ENCODE results near the gene KRT78. TPM values are rescaled to one million over a fixed set of nuclear protein-coding genes. Genes with fewer than 3 reads are reported as not detected.

KRT78 gene
- total and polyA plus RNA-seq, 2 donors (not counting 1 experiment from before 2014, with no cell fraction given): not detected

GRCh38 chr12:52802442-52802841, 46.4 kb downstream of the KRT78 start:
- H3K9me3 Mint-ChIP-seq (ENCODE audit: insufficient read depth): no peaks in the 10 kb centered on the region
- no peaks in the 10 kb centered on the region for H3K4me1 ChIP-seq (ENCODE audit: control insufficient read depth in 2 of 2, insufficient read depth in 2 of 2, low read length in 2 of 2)
- H3K79me2 ChIP-seq (ENCODE audit: control insufficient read depth, insufficient read depth, low read length): no peaks in the 10 kb centered on the region
- WGBS (ENCODE audit: insufficient coverage): 73% methylated on average over 4 of the region's 6 CpGs
- no peak overlapping the region for H3K4me2 ChIP-seq (replicated peaks; ENCODE audit: low read depth, low read length, poor library complexity, severe bottlenecking)
- no peaks in the 10 kb centered on the region for H3K4me1 Mint-ChIP-seq
- no peaks in the 10 kb centered on the region for H4K20me1 ChIP-seq (ENCODE audit: control insufficient read depth, insufficient read depth, low read length, poor library complexity, severe bottlenecking)
- H3K4me3 ChIP-seq (ENCODE audit: control extremely low read depth in 1 of 5, extremely low read depth in 1 of 5, insufficient read depth in 1 of 5, low read depth in 2 of 5, low read length in 4 of 5): no peak overlapping the region
- CTCF ChIA-PET: no interaction called here
- no peak overlapping the region for H3K4me3 Mint-ChIP-seq
- TF ChIP-seq EZH2 (IDR thresholded peaks at IDR 0.05; ENCODE audit: borderline replicate concordance, insufficient read depth, low read depth, low read length, poor library complexity, severe bottlenecking): no peak
- TF ChIP-seq CTCF (IDR thresholded peaks at IDR 0.05): no peak
- POLR2A ChIA-PET: no interaction called here
- no peak overlapping the region for H3K27ac Mint-ChIP-seq
- ATAC-seq (ENCODE audit: low read depth) (no peak), DNase-seq (no peak)
- H3K36me3 ChIP-seq (replicated peaks in 1 of 2; ENCODE audit: control extremely low read depth in 1 of 2, control insufficient read depth in 1 of 2, extremely low read depth in 1 of 2, insufficient read depth in 2 of 2, low read length in 1 of 2): no peaks in the 10 kb centered on the region
- H3K9me3 ChIP-seq (ENCODE audit: control extremely low read depth in 1 of 3, control insufficient read depth in 2 of 3, insufficient read depth in 1 of 3, low read length in 2 of 3): no peaks in the 10 kb centered on the region
- peaks cover 0 to 5% (median 0%) of the 10 kb centered on the region in 4 experiments for H3K27me3 ChIP-seq (replicated peaks in 1 of 4; ENCODE audit: control extremely low read depth in 1 of 4, control insufficient read depth in 3 of 4, insufficient read depth in 4 of 4, low read length in 3 of 4)
- no peak overlapping the region for H3K27ac ChIP-seq (ENCODE audit: low read length in 2 of 2)
- no peak overlapping the region for H3K9ac ChIP-seq (ENCODE audit: low read length)
- H3K27me3 Mint-ChIP-seq: peaks cover 37% of the 10 kb centered on the region
- intact Hi-C loops (cut with micrococcal nuclease): no loop called here
- H2AFZ ChIP-seq (ENCODE audit: insufficient read depth, low read depth, low read length, poor library complexity, severe bottlenecking): no peak overlapping the region

GRCh38 chr12:52801773-52802172, 47.0 kb downstream of the KRT78 start:
- TF ChIP-seq EZH2 (IDR thresholded peaks at IDR 0.05; ENCODE audit: borderline replicate concordance, insufficient read depth, low read depth, low read length, poor library complexity, severe bottlenecking) (no peak), CTCF (IDR thresholded peaks at IDR 0.05) (no peak)
- WGBS (ENCODE audit: insufficient coverage): 81% methylated on average over 3 of the region's 3 CpGs
- Histone ChIP-seq H3K4me2 (replicated peaks; ENCODE audit: low read depth, low read length, poor library complexity, severe bottlenecking) (no peak overlapping the region), H3K9ac (ENCODE audit: low read length) (no peak overlapping the region), H2AFZ (ENCODE audit: insufficient read depth, low read depth, low read length, poor library complexity, severe bottlenecking) (no peak overlapping the region), H3K9me3 (ENCODE audit: control extremely low read depth in 1 of 3, control insufficient read depth in 2 of 3, insufficient read depth in 1 of 3, low read length in 2 of 3) (no peaks in the 10 kb centered on the region), H3K4me1 (ENCODE audit: control insufficient read depth in 2 of 2, insufficient read depth in 2 of 2, low read length in 2 of 2) (no peaks in the 10 kb centered on the region), H3K4me3 (ENCODE audit: control extremely low read depth in 1 of 5, extremely low read depth in 1 of 5, insufficient read depth in 1 of 5, low read depth in 2 of 5, low read length in 4 of 5) (no peak overlapping the region), H3K36me3 (replicated peaks in 1 of 2; ENCODE audit: control extremely low read depth in 1 of 2, control insufficient read depth in 1 of 2, extremely low read depth in 1 of 2, insufficient read depth in 2 of 2, low read length in 1 of 2) (no peaks in the 10 kb centered on the region), H3K79me2 (ENCODE audit: control insufficient read depth, insufficient read depth, low read length) (no peaks in the 10 kb centered on the region), H3K27me3 (replicated peaks in 1 of 4; ENCODE audit: control extremely low read depth in 1 of 4, control insufficient read depth in 3 of 4, insufficient read depth in 4 of 4, low read length in 3 of 4) (peaks cover 0 to 5% (median 0%) of the 10 kb centered on the region in 4 experiments), H3K27ac (ENCODE audit: low read length in 2 of 2) (no peak overlapping the region), H4K20me1 (ENCODE audit: control insufficient read depth, insufficient read depth, low read length, poor library complexity, severe bottlenecking) (no peaks in the 10 kb centered on the region)
- intact Hi-C loops (cut with micrococcal nuclease): no loop called here
- POLR2A ChIA-PET: no interaction called here
- no peak for ATAC-seq (ENCODE audit: low read depth)
- peaks cover 37% of the 10 kb centered on the region for H3K27me3 Mint-ChIP-seq
- H3K27ac Mint-ChIP-seq: no peak overlapping the region
- CTCF ChIA-PET: interaction anchor here (1.1 kb wide), 1 partner anchor 78 kb away, joined by 3 read pairs; no protein-coding TSS in a partner anchor
- H3K4me3 Mint-ChIP-seq: no peak overlapping the region
- DNase-seq: no peak
- no peaks in the 10 kb centered on the region for H3K9me3 Mint-ChIP-seq (ENCODE audit: insufficient read depth)
- H3K4me1 Mint-ChIP-seq: no peaks in the 10 kb centered on the region
